ENCODE data around the gene NMT2. TPM values are rescaled to one million over a fixed set of nuclear protein-coding genes. Genes with fewer than 3 reads are reported as not detected.

The NMT2 gene
- total RNA-seq, 1 experiment from 2014 or later: 22.8 TPM

DNA sequence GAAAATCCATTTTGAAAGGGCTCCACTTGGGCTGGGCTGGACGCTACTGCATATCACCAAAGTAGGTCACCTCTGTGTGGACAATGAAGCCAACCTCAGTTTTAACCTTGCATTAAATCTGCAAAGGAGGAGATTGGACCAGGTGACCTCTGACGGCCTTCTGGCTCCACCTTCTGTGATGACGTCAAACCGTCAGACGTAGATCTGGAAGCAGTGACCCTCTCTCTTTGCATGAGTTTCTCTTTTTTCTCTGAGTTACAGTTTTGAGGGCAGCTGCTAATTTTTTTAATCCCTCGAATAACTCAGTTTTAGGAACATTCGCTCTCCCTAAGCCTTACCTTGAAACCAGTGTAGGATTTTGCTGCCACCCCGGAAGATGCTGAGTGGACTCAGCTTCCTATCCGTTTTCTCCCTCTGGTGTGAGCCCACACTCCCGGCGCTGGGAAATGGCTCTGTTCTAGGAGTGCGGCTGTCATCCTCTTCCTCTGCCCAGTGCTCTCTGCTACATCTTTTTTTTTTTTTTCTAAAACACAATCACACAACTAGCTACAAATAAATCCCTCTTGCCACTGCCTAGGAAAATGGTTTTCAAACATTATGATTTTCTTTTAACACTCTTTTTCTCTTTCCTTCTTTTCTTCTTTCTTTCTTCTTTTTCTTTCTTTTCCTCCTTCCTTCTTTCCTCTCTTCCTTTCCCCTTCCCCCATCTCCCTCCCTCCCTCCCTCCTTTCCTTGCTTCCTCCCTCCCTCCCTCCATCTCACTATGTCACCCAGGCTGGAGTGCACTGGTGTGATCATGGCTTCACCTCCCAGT, 27.7 kb upstream of the NMT2 start:
- H3K27me3 ChIP-seq: no peaks in the 10 kb centered on the region
- H3K36me3 ChIP-seq: no peaks in the 10 kb centered on the region
- H3K27ac ChIP-seq: no peak overlapping the region
- H3K9me3 ChIP-seq (replicated peaks): no peaks in the 10 kb centered on the region
- DNase-seq: no peak
- no peak overlapping the region for H3K4me3 ChIP-seq
- H3K4me1 ChIP-seq: peaks cover 15% of the 10 kb centered on the region

GRCh38 chr10:15189133-15189885, 20.8 kb upstream of the NMT2 start:
- H3K27ac ChIP-seq: no peak overlapping the region
- no peaks in the 10 kb centered on the region for H3K4me1 ChIP-seq
- H3K27me3 ChIP-seq: no peaks in the 10 kb centered on the region
- H3K4me3 ChIP-seq: no peak overlapping the region
- H3K9me3 ChIP-seq (replicated peaks): no peaks in the 10 kb centered on the region
- DNase-seq: no peak
- H3K36me3 ChIP-seq: no peaks in the 10 kb centered on the region

DNA sequence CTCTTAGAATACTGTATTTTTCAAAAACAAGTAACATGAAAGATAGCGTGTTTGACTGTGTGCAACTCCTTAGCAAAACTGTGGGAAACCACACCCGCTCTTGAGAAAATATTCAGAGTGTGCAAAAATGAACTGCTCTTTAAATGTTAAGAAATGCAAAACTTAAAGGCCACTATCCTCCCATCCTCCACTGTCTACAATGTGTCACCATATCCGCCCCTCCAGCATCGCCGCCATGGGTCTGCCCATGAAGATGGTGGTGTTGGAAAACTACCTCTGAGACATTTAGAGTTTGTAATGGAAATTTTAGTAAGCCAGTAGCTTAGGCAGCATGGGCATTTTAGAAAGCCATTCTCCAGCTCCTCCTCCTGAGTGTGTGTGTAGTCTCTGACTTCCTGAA, 20.1 kb upstream of the NMT2 start:
- Histone ChIP-seq H3K4me3 (no peak overlapping the region), H3K36me3 (no peaks in the 10 kb centered on the region), H3K4me1 (no peaks in the 10 kb centered on the region), H3K27me3 (no peaks in the 10 kb centered on the region), H3K27ac (no peak overlapping the region), H3K9me3 (replicated peaks) (no peaks in the 10 kb centered on the region)
- DNase-seq: no peak

DNA sequence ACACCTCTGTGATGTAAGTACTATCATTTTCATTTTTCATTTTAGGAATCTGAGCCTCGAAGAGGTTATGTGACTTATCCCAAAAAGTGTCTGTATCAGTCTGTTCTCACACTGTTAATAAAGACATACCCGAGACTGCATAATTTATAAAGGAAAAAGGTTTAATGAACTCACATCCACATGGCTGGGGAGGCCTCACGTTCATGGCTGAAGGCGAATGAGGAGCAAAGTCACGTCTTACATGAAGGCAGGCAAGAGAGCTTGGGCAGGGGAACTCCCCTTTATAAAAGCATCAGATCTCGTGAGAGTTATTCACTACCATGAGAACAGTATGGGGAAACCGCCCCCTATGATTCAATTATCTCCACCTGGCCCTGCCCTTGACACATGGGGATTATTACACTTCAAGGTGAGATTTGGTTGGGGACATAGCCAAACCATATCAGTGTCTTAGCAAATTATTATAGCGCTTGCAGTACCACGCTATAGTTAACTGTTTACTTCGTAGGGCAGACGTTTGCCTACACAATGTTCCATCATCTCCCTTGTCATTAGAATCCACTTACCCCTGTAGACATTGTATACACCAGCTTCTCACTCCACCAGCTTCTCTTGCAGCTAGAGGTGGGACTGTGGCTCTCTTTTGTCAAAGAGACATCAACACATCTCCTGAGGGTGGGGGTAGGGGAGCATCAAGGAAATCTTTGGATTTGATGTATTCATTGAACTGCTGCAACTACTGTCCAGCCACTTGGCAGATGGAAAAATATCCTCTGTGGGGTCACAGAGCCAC, 15.4 kb upstream of the NMT2 start:
- no peaks in the 10 kb centered on the region for H3K9me3 ChIP-seq (replicated peaks)
- H3K27me3 ChIP-seq: no peaks in the 10 kb centered on the region
- DNase-seq: no peak
- H3K4me1 ChIP-seq: no peaks in the 10 kb centered on the region
- H3K4me3 ChIP-seq: no peak overlapping the region
- H3K27ac ChIP-seq: no peak overlapping the region
- no peaks in the 10 kb centered on the region for H3K36me3 ChIP-seq

GRCh38 chr10:15182540-15183207, 14.2 kb upstream of the NMT2 start:
- no peaks in the 10 kb centered on the region for H3K36me3 ChIP-seq
- DNase-seq: no peak
- H3K27ac ChIP-seq: no peak overlapping the region
- no peaks in the 10 kb centered on the region for H3K4me1 ChIP-seq
- no peaks in the 10 kb centered on the region for H3K27me3 ChIP-seq
- H3K9me3 ChIP-seq (replicated peaks): no peaks in the 10 kb centered on the region
- no peak overlapping the region for H3K4me3 ChIP-seq

- Histone ChIP-seq H3K4me1 (no peaks in the 10 kb centered on the region), H3K36me3 (no peaks in the 10 kb centered on the region), H3K27ac (no peak overlapping the region), H3K27me3 (no peaks in the 10 kb centered on the region), H3K9me3 (replicated peaks) (no peaks in the 10 kb centered on the region), H3K4me3 (no peak overlapping the region)
- no peak for DNase-seq
Measured at GRCh38 chr10:15181576-15182156, 13.2 kb upstream of the NMT2 start.

GRCh38 chr10:15180736-15181135, 12.2 kb upstream of the NMT2 start:
- DNase-seq: no peak
- no peak overlapping the region for H3K4me3 ChIP-seq
- no peaks in the 10 kb centered on the region for H3K9me3 ChIP-seq (replicated peaks)
- H3K4me1 ChIP-seq: no peaks in the 10 kb centered on the region
- H3K27me3 ChIP-seq: no peaks in the 10 kb centered on the region
- no peaks in the 10 kb centered on the region for H3K36me3 ChIP-seq
- H3K27ac ChIP-seq: no peak overlapping the region

DNA sequence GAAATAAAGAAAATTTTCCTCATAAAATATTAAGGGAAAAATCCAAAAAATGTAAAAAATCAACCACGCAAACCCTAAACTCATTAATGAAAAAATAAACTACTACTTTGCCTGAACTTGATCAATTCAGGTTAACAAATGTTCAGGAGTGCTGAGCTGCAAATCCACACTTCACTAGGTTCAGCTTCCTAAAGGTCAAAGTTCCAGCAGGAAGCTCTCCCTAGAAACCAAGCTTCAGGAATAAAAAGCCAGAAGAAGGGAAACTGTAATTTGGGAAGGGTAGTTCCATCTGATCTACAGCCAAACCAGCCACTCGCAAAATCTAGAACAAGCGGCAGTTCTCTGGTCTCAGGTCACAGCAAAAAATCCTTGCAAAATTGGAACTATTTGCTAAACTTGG, 7.8 kb upstream of the NMT2 start:
- H3K36me3 ChIP-seq: no peaks in the 10 kb centered on the region
- H3K27ac ChIP-seq: no peak overlapping the region
- H3K9me3 ChIP-seq (replicated peaks): no peaks in the 10 kb centered on the region; the same call in 1 of the 2 replicates
- DNase-seq: no peak
- H3K4me1 ChIP-seq: no peaks in the 10 kb centered on the region
- no peaks in the 10 kb centered on the region for H3K27me3 ChIP-seq
- H3K4me3 ChIP-seq: no peak overlapping the region

- Histone ChIP-seq H3K4me3 (no peak overlapping the region), H3K27ac (no peak overlapping the region), H3K9me3 (replicated peaks) (no peaks in the 10 kb centered on the region; the same call in 1 of the 2 replicates), H3K4me1 (no peaks in the 10 kb centered on the region), H3K36me3 (no peaks in the 10 kb centered on the region), H3K27me3 (no peaks in the 10 kb centered on the region)
- DNase-seq: no peak
Measured at GRCh38 chr10:15175587-15175986, 7.1 kb upstream of the NMT2 start.

DNA sequence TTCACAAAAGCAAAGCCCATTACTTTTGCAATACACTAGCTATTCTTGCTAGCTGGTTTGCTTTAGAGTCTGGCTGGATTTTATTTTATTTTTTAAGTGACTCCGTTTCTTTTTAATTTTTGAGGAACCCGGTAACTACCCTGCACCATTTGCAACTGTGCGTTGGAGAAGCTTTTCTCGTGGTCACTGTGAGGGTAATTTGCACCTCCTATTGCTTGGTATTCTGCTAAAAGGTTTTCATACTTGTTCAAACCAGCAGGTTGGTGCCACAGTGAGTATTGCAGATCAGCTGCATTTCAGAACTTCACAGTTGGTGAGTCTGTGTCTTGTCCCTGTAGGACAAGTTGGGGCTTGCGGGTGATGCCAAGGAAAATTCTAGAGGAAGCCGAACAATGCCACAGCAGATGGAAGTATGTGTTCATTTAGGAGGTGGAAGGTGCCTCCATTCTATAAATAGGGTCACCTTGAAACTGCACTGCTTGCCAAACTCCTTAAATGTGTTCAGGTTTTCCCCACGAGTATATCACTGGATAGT, 3.9 kb upstream of the NMT2 start:
- Histone ChIP-seq H3K36me3 (no peaks in the 10 kb centered on the region), H3K4me1 (peaks cover 5% of the 10 kb centered on the region; the same call in 1 of the 2 replicates), H3K27ac (no peak overlapping the region), H3K4me3 (no peak overlapping the region), H3K9me3 (replicated peaks) (no peaks in the 10 kb centered on the region; the same call in 1 of the 2 replicates), H3K27me3 (no peaks in the 10 kb centered on the region)
- DNase-seq: no peak

- DNase-seq: peak; percentile 27 to 62
- peak overlapping the region; percentile 40 for H3K27ac ChIP-seq
Measured at GRCh38 chr10:15169555-15170401, 1.3 kb upstream of the NMT2 start.

GRCh38 chr10:15168786-15169554, 477 bp upstream of the NMT2 start:
- DNase-seq: peak; percentile 95
- Histone ChIP-seq H3K4me1 (peaks cover 5% of the 10 kb centered on the region; the same call in 1 of the 2 replicates), H3K27me3 (no peaks in the 10 kb centered on the region), H3K4me3 (peak overlapping the region; percentile 48), H3K27ac (peak overlapping the region; percentile 40), H3K36me3 (no peaks in the 10 kb centered on the region), H3K9me3 (replicated peaks) (no peaks in the 10 kb centered on the region)

More at GRCh38 chr10:15169555-15170401, 1.3 kb upstream of the NMT2 start:
- peak overlapping the region; percentile 48 for H3K4me3 ChIP-seq
- H3K4me1 ChIP-seq: peaks cover 5% of the 10 kb centered on the region; the same call in 1 of the 2 replicates
- no peaks in the 10 kb centered on the region for H3K9me3 ChIP-seq (replicated peaks)
- no peaks in the 10 kb centered on the region for H3K27me3 ChIP-seq
- H3K36me3 ChIP-seq: no peaks in the 10 kb centered on the region
